ENCODE results near the gene TBC1D7. TPM values are rescaled to one million over a fixed set of nuclear protein-coding genes. Genes with fewer than 3 reads are reported as not detected.

The TBC1D7 gene
- polyA plus RNA-seq, 2 of the 4 experiments (the other 2 are of a cell fraction), result 34.6 to 55.9 TPM

DNA sequence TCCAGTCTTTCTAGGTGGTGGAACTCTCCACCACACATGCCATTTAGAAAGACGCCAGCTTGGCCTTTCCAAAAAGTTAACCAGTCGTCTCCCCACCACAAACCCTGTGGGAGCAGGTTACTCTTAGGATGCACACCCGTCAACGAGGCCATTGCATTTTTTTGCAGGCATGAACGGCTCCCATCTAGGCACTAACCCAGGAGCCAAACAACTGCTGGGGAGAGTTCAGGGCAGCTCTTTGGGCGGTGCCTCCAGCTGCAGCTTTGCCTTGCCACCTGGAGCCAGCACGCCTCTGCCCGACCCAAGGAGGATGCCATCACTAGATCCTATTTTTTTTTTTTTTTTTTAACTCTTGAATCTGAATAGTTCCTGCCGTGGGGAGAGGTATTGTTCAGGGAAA lies 39.9 kb downstream of the TBC1D7 start:
- Histone ChIP-seq H3K27ac (no peak overlapping the region), H3K4me1 (no peaks in the 10 kb centered on the region), H3K4me3 (no peak overlapping the region), H3K4me2 (no peak overlapping the region), H3K9me3 (no peaks in the 10 kb centered on the region; the same call in 2 of the 3 replicates)
- no peak for ATAC-seq
- TF ChIP-seq, protein P1, sequence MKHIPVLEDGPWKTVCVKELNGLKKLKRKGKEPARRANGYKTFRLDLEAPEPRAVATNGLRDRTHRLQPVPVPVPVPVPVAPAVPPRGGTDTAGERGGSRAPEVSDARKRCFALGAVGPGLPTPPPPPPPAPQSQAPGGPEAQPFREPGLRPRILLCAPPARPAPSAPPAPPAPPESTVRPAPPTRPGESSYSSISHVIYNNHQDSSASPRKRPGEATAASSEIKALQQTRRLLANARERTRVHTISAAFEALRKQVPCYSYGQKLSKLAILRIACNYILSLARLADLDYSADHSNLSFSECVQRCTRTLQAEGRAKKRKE (CRISPR knock-in tag; IDR thresholded peaks at IDR 0.05; ENCODE audit: low read depth), result no peak
- TF ChIP-seq POLR2AphosphoS2 (conservative IDR thresholded peaks at IDR 0.05; ENCODE audit: low read length) (no peak), HES2 (IDR thresholded peaks at IDR 0.05) (no peak), MAZ (IDR thresholded peaks at IDR 0.05; ENCODE audit: borderline replicate concordance, low read depth, low read length) (no peak), EP300 (IDR thresholded peaks at IDR 0.05) (no peak), ZC3H11A (IDR thresholded peaks at IDR 0.05) (no peak), HOXB13 (CRISPR knock-in tag; IDR thresholded peaks at IDR 0.05; ENCODE audit: low read depth) (no peak), RNF2 (IDR thresholded peaks at IDR 0.05; ENCODE audit: borderline replicate concordance, low read depth) (no peak), HDAC2 (IDR thresholded peaks at IDR 0.05) (no peak)
- CTCF ChIA-PET, result interaction anchor here (0.7 to 1.3 kb wide), 2 partner anchors 13 to 94 kb away, joined by 3 read pairs; no protein-coding TSS in a partner anchor
- POLR2A ChIA-PET, result no interaction called here
- no peak for DNase-seq (ENCODE audit: low read depth in 1 of 2, low spot score in 1 of 2)
- WGBS (ENCODE audit: missing lambda C conversion rate), result 91% methylated on average over 9 of the region's 9 CpGs
- FAIRE-seq, result no peak

DNA sequence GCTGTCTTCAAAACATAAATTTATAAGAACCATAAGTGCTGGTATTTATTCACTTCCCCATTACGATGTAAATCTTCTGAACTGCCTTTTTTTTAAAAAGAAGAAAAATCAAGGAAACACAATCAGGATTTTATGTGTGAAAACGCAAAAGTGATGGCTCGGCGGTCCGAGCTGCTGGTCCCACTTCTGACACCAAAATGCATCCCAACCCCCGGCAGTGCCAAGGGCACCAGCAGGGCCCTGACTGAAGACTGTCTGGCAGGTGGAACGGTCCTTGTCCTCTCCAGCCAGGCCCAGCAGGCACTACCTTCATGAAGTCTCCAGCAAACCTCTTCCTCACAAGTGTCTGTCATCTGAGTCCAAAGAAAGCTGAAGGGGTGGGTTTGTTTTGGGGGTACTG lies 41.2 kb downstream of the TBC1D7 start:
- Histone ChIP-seq H3K9me3 (no peaks in the 10 kb centered on the region; the same call in 2 of the 3 replicates), H3K27ac (no peak overlapping the region), H3K4me3 (no peak overlapping the region), H3K4me2 (no peak overlapping the region), H3K4me1 (no peaks in the 10 kb centered on the region)
- TF ChIP-seq, protein P2, sequence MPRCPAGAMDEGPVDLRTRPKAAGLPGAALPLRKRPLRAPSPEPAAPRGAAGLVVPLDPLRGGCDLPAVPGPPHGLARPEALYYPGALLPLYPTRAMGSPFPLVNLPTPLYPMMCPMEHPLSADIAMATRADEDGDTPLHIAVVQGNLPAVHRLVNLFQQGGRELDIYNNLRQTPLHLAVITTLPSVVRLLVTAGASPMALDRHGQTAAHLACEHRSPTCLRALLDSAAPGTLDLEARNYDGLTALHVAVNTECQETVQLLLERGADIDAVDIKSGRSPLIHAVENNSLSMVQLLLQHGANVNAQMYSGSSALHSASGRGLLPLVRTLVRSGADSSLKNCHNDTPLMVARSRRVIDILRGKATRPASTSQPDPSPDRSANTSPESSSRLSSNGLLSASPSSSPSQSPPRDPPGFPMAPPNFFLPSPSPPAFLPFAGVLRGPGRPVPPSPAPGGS (IDR thresholded peaks at IDR 0.05), result no peak
- no peak for TF ChIP-seq MYC (IDR thresholded peaks at IDR 0.05; ENCODE audit: borderline replicate concordance, low read length)
- no peak for TF ChIP-seq CEBPB (IDR thresholded peaks at IDR 0.05)
- DNase-seq (ENCODE audit: low read depth in 1 of 2, low spot score in 1 of 2) (no peak), ATAC-seq (no peak), FAIRE-seq (no peak)
- POLR2A ChIA-PET, result no interaction called here
- CTCF ChIA-PET, result interaction anchor here (1.3 kb wide), 1 partner anchor 14 kb away, joined by 3 read pairs; no protein-coding TSS in a partner anchor
- WGBS (ENCODE audit: missing lambda C conversion rate), result 96% methylated on average over 7 of the region's 7 CpGs

- POLR2A ChIA-PET, result interaction anchor here (0.7 to 1.1 kb wide), 2 partner anchors 29 to 42 kb away, joined by 3 read pairs; partner anchors contain the start of gene TBC1D7
- no peak overlapping the region for H3K4me2 ChIP-seq
- FAIRE-seq, result no peak
These were observed 42.2 kb downstream of the TBC1D7 start for GRCh38 chr6:13286181-13286580.

GRCh38 chr6:13285705-13286104 lies 42.6 kb downstream of the TBC1D7 start:
- ChIA-PET CTCF (interaction anchor here (1.2 kb wide), 1 partner anchor 290 kb away, joined by 3 read pairs; no protein-coding TSS in a partner anchor), POLR2A (interaction anchor here (0.7 to 1.1 kb wide), 2 partner anchors 28 to 43 kb away, joined by 3 read pairs; partner anchors contain the start of gene TBC1D7)
- Histone ChIP-seq H3K4me3 (no peak overlapping the region), H3K4me1 (no peaks in the 10 kb centered on the region), H3K4me2 (no peak overlapping the region), H3K27ac (no peak overlapping the region), H3K9me3 (no peaks in the 10 kb centered on the region; the same call in 2 of the 3 replicates)
- DNase-seq (ENCODE audit: low read depth in 1 of 2, low spot score in 1 of 2), result no peak
- FAIRE-seq, result no peak
- no peak for TF ChIP-seq HDAC2 (IDR thresholded peaks at IDR 0.05)
- no peak for TF ChIP-seq E2F6 (IDR thresholded peaks at IDR 0.05; ENCODE audit: borderline replicate concordance, low read depth)
- no peak for TF ChIP-seq FOSB (CRISPR knock-in tag; IDR thresholded peaks at IDR 0.05)
- TF ChIP-seq CBX8 (IDR thresholded peaks at IDR 0.05), result no peak
- no peak for TF ChIP-seq CBX2 (IDR thresholded peaks at IDR 0.05; ENCODE audit: borderline replicate concordance, low read depth)
- no peak for TF ChIP-seq CHD2 (IDR thresholded peaks at IDR 0.05; ENCODE audit: low read length, partially characterized antibody)
- TF ChIP-seq ZC3H11A (IDR thresholded peaks at IDR 0.05), result no peak
- TF ChIP-seq, protein P3, sequence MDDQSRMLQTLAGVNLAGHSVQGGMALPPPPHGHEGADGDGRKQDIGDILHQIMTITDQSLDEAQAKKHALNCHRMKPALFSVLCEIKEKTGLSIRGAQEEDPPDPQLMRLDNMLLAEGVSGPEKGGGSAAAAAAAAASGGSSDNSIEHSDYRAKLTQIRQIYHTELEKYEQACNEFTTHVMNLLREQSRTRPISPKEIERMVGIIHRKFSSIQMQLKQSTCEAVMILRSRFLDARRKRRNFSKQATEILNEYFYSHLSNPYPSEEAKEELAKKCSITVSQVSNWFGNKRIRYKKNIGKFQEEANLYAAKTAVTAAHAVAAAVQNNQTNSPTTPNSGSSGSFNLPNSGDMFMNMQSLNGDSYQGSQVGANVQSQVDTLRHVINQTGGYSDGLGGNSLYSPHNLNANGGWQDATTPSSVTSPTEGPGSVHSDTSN (IDR thresholded peaks at IDR 0.05), result no peak
- TF ChIP-seq, protein P4, sequence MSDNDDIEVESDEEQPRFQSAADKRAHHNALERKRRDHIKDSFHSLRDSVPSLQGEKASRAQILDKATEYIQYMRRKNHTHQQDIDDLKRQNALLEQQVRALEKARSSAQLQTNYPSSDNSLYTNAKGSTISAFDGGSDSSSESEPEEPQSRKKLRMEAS (IDR thresholded peaks at IDR 0.05), result no peak
- TF ChIP-seq JUN (IDR thresholded peaks at IDR 0.05), result no peak
- no peak for TF ChIP-seq ZSCAN20 (CRISPR knock-in tag; IDR thresholded peaks at IDR 0.05)
- no peak for TF ChIP-seq EHF (CRISPR knock-in tag; IDR thresholded peaks at IDR 0.05)
- no peak for TF ChIP-seq EP300 (IDR thresholded peaks at IDR 0.05)
- 84% methylated on average over 2 of the region's 2 CpGs for WGBS (ENCODE audit: missing lambda C conversion rate)
- ATAC-seq, result no peak

More at GRCh38 chr6:13286181-13286580, 42.2 kb downstream of the TBC1D7 start:
- Histone ChIP-seq H3K4me3 (no peak overlapping the region), H3K4me1 (no peaks in the 10 kb centered on the region), H3K27ac (no peak overlapping the region), H3K9me3 (no peaks in the 10 kb centered on the region; the same call in 2 of the 3 replicates)
- TF ChIP-seq POLR2A (IDR thresholded peaks at IDR 0.05; ENCODE audit: low read length), result no peak
- 63% methylated on average over 4 of the region's 4 CpGs for WGBS (ENCODE audit: missing lambda C conversion rate)
- CTCF ChIA-PET, result no interaction called here
- DNase-seq (ENCODE audit: low read depth in 1 of 2, low spot score in 1 of 2), result no peak
- ATAC-seq, result no peak

All from A549 (cell line).